Activated CD4-positive, alpha-beta memory T cell treated with anti-CD3 and anti-CD28 coated beads for 36 hours (primary cell): ENCODE results near the gene CRLF3. TPM values are rescaled to one million over a fixed set of nuclear protein-coding genes. Genes with fewer than 3 reads are reported as not detected.
"Not testable (repeated sequence)": the region's sequence is repeated elsewhere in the genome, so short reads cannot be mapped to it uniquely, and the experiment has no call there.

Experiments used
- CTCF ChIA-PET: fragments of 350-600 bp; sonication (Branson Sonifier 250); formaldehyde crosslinking; loops from one replicate; lab custom pipeline; 2021; ENCODE audit warnings: antibody characterized with exemption, inconsistent platforms; lab: Charles Lee
- POLR2A ChIA-PET: fragments of 350-600 bp; sonication (Branson Sonifier 250); formaldehyde crosslinking; loops from one replicate; lab custom pipeline; 2021; ENCODE audit warnings: antibody characterized with exemption; lab: Charles Lee
- DNase-seq: peaks from one replicate; pipeline ENCODE4 v3.0.0-alpha.2; 2020
- H3K27ac Mint-ChIP-seq: one replicate; pipeline ENCODE4 v1.8.0; 2021; ENCODE audit warnings: mixed read lengths
- H3K27me3 Mint-ChIP-seq: one replicate; pipeline ENCODE4 v1.8.0; 2021; ENCODE audit warnings: mixed read lengths
- H3K36me3 Mint-ChIP-seq: one replicate; pipeline ENCODE4 v1.8.0; 2021; ENCODE audit warnings: mixed read lengths
- H3K4me1 Mint-ChIP-seq: one replicate; pipeline ENCODE4 v1.8.0; 2021; ENCODE audit warnings: low read depth, mixed read lengths
- H3K4me3 Mint-ChIP-seq: one replicate; pipeline ENCODE4 v1.8.0; 2021; ENCODE audit warnings: mild to moderate bottlenecking, mixed read lengths
- H3K9me3 Mint-ChIP-seq: one replicate; pipeline ENCODE4 v1.8.0; 2021; ENCODE audit warnings: mixed read lengths
- intact Hi-C: fragments of 100-400 bp; cut with micrococcal nuclease; formaldehyde crosslinking; loops from one replicate; pipeline ENCODE4 v1.15.1; 2023
- total RNA-seq, 2 experiments: library from RNA; stranded (reverse); gene quantifications; one replicate each; pipeline ENCODE4 v1.2.3, GENCODE V29; 2021

CRLF3 gene
- total RNA-seq, 2 experiments from 2014 or later = 48.1 to 48.5 TPM

DNA sequence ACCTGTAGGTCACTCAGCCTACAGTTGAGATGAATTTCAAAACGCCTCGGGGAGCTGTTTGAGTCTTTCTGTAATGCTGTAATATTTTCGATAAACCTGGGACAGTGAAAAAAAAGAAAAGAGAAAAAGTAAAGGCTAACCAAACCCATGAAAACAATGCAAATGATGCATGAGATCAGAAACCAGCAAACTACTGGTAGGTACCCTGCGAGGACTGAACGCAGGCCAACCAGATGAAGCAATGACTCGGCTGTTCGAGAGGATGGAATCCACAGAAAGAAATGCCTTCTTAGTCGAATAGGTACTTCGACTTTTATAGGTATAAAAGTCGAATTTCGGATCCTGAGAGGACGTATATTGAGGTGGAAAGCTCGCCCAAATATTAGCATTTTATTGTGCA is 6.8 kb upstream of the CRLF3 start:
- intact Hi-C loops = loop anchor here (5.0 kb wide), 1 partner anchor 76 kb away; the partner anchor contains the start of gene TEFM
- Mint-ChIP-seq H3K9me3 (no peaks in the 10 kb centered on the region), H3K27ac (peak overlapping the region; percentile 86), H3K27me3 (no peaks in the 10 kb centered on the region), H3K36me3 (peaks cover 25% of the 10 kb centered on the region), H3K4me1 (peaks cover 26% of the 10 kb centered on the region), H3K4me3 (peak overlapping the region; percentile 99)
- ChIA-PET POLR2A (no interaction called here), CTCF (interaction anchor here (1.0 kb wide), 1 partner anchor 22 kb away, joined by 3 read pairs; no protein-coding TSS in a partner anchor)
- peak; percentile 42 for DNase-seq

DNA sequence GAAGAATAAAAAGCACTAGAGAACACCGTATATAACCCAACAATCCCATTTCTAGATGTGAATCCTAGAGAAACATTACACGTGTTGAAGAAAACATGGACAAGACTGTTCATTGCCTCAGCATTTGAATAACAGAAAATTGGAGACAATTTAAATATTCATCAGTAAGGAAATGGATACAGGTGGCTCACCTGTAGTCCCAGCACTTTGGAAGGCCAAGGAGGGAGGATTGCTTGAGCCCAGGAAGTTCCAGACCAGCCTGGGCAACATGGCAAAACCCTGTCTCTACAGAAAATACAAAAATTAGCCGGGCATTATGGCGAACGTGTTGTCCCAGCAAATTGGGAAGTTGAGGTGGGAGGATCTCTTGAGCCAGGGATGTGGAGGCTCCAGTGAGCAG is 4.5 kb upstream of the CRLF3 start:
- ChIA-PET POLR2A (no interaction called here), CTCF (interaction anchor here (0.9 kb wide), 1 partner anchor 228 kb away, joined by 3 read pairs; no protein-coding TSS in a partner anchor)
- no peaks in the 10 kb centered on the region for H3K27me3 Mint-ChIP-seq
- peaks cover 10% of the 10 kb centered on the region for H3K36me3 Mint-ChIP-seq
- H3K9me3 Mint-ChIP-seq = no peaks in the 10 kb centered on the region
- intact Hi-C loops = no loop called here
- H3K4me1 Mint-ChIP-seq = peaks cover 29% of the 10 kb centered on the region
- no peak overlapping the region for H3K4me3 Mint-ChIP-seq
- no peak for DNase-seq
- no peak overlapping the region for H3K27ac Mint-ChIP-seq

DNA sequence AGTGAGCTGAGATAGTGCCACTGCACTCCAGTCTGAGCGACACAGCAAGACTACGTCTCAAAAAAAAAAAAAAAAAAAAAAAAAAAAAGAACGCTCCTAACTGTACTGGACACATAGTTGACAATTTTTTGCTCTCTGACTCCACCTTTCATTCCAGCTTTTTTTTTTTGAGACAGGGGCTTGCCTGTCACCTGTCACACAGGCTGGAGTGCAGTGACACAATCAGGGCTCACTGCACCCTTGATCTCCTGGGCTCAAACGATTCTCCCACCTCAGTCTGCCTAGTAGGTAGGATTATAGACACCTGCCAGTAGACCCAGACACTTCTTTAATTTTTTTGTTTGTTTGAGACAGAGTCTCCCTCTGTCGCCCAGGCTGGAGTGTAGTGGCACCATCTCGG is 2.6 kb upstream of the CRLF3 start:
- no peaks in the 10 kb centered on the region for H3K27me3 Mint-ChIP-seq
- H3K4me1 Mint-ChIP-seq = peaks cover 24% of the 10 kb centered on the region
- no peak for DNase-seq
- H3K4me3 Mint-ChIP-seq = no peak overlapping the region
- intact Hi-C loops = no loop called here
- no peaks in the 10 kb centered on the region for H3K9me3 Mint-ChIP-seq
- H3K27ac Mint-ChIP-seq = no peak overlapping the region
- ChIA-PET CTCF (interaction anchor here (0.9 to 8.7 kb wide), 5 partner anchors 19 to 350 kb away, joined by 3 to 104 read pairs (median 5); partner anchors contain the start of gene GOSR1), POLR2A (no interaction called here)
- H3K36me3 Mint-ChIP-seq = peaks cover 9% of the 10 kb centered on the region

DNA sequence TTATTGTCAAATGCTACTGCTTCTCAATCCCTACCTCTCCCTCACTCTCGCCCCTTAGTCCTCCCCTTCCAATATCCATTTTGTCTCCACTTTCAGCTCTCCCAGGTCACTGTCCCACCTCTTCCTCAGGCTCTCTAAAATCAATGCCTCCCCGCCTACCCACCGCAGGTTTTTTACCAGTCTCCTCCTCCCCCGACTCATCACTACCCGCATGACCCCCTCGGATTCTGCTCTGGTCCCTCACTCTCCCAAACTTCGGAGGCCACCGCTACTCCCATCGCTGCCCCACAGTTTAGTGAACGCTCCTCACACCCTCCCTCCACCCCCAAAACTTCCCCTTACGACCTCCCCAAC is 513 bp downstream of the CRLF3 start:
- Mint-ChIP-seq H3K4me1 (peaks cover 44% of the 10 kb centered on the region), H3K4me3 (peak overlapping the region; percentile 91), H3K9me3 (no peaks in the 10 kb centered on the region), H3K27ac (peak overlapping the region; percentile 86), H3K36me3 (peaks cover 9% of the 10 kb centered on the region), H3K27me3 (no peaks in the 10 kb centered on the region)
- intact Hi-C loops = loop anchor here (1.0 to 5.0 kb wide), 4 partner anchors 12 to 498 kb away; partner anchors contain the start of gene EVI2A
- DNase-seq = peak; percentile 59
- POLR2A ChIA-PET = interaction anchor here (0.6 to 4.3 kb wide), 9 partner anchors 9 to 1319 kb away, joined by 3 to 23 read pairs (median 4); partner anchors contain the start of genes RHOT1 and RNF135
- CTCF ChIA-PET = interaction anchor here (1.0 to 8.7 kb wide), 10 partner anchors 10 to 347 kb away, joined by 3 to 104 read pairs (median 8); partner anchors contain the start of genes GOSR1 and TEFM

DNA sequence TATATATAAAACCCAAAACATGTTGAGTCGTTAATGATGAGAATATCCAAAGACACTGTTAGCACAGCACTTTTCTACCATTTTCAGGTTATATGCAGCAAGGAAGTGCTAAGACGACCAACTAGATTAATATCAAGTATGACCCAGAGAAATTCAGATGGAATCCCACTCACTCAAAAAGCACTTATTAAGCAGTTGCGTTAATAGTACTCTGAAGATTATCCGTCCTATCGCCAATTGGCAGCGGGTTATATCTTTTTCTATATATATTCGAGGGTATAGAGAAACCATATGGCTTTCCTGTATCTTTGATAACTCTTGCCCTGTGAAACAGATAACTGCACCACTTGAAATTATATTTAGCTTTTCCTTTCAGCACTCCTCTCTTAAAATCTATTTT is 1.1 kb downstream of the CRLF3 start:
- CTCF ChIA-PET = interaction anchor here (0.6 to 8.7 kb wide), 3 partner anchors 16 to 347 kb away, joined by 3 to 104 read pairs (median 25); no protein-coding TSS in a partner anchor
- Mint-ChIP-seq H3K4me1 (peaks cover 49% of the 10 kb centered on the region), H3K4me3 (peak overlapping the region; percentile 91), H3K27ac (peak overlapping the region; percentile 86), H3K36me3 (peaks cover 14% of the 10 kb centered on the region), H3K27me3 (no peaks in the 10 kb centered on the region), H3K9me3 (no peaks in the 10 kb centered on the region)
- POLR2A ChIA-PET = interaction anchor here (1.4 to 4.3 kb wide), 5 partner anchors 10 to 43 kb away, joined by 4 to 23 read pairs (median 11); no protein-coding TSS in a partner anchor
- DNase-seq = no peak
- intact Hi-C loops = loop anchor here (5.0 kb wide), 3 partner anchors 91 to 499 kb away; partner anchors contain the start of gene EVI2A

DNA sequence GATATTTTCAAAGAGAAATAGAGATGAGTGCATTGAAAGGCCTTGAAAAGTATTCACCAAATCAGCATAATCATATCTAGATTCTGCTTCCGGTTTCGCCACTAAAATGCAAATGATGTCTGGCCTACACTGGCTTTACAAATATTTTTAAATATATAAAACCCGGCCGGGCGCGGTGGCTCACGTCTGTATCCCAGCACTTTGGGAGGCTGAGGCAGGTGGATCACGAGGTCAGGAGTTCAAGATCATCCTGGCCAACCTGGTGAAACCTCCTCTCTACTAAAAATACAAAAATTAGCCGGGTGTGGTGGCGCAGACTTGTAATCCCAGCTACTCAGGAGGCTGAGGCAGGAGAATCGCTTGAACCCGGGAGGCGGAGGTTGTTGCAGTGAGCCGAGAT is 1.6 kb downstream of the CRLF3 start:
- not testable (repeated sequence) for H3K27me3 Mint-ChIP-seq, H3K9me3 Mint-ChIP-seq
- ChIA-PET CTCF (interaction anchor here (0.6 to 8.7 kb wide), 4 partner anchors 9 to 346 kb away, joined by 3 to 104 read pairs (median 14); no protein-coding TSS in a partner anchor), POLR2A (interaction anchor here (1.0 to 4.3 kb wide), 4 partner anchors 10 to 43 kb away, joined by 3 to 23 read pairs (median 4); no protein-coding TSS in a partner anchor)
- Mint-ChIP-seq H3K36me3 (peaks cover 14% of the 10 kb centered on the region), H3K4me3 (peak overlapping the region; percentile 91), H3K27ac (peak overlapping the region; percentile 94), H3K4me1 (peaks cover 49% of the 10 kb centered on the region)
- DNase-seq = peak; percentile 40
- intact Hi-C loops = loop anchor here (5.0 kb wide), 3 partner anchors 91 to 499 kb away; partner anchors contain the start of gene EVI2A

DNA sequence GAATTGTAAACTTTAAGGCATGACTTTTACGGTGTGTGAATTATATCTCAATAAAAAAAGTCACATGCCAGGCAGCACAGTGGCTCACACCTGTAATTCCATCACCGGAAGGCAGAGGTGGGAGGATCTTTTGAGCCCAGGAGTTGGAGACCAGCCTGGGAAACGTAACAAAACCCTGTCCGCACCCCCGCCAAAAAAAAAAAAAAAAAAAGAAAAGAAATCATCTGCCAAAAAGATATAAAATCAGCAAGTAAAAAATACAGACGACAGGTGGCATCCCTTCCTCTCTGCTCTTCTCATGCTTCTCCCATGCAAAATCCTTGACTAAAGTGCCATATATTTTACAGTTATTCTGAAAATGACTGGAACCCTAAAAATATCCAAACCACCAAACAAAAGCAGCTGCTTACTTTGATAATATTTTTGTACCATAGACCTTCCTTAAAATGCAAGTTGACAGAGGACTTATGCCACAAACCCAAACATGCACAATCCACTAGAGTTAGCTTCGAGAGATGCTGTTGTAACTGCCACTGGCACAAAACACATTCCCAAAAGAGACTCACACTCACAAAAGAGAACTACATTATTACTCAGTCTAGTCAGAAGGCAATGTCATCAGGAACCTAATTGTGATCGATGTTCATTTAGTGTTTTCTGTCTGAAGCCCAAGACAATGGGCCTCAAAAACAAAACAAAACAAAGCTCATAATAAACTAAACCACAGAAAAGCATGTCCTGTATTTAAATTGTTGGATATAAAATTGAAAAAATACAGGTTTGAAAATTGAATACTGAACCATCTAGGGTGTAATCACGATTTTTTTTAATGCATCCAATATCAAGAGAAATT is 2.4 kb downstream of the CRLF3 start:
- intact Hi-C loops = loop anchor here (1.0 to 5.0 kb wide), 4 partner anchors 26 to 500 kb away; partner anchors contain the start of gene EVI2A
- H3K4me1 Mint-ChIP-seq = peaks cover 48% of the 10 kb centered on the region
- peak overlapping the region; percentile 91 for H3K4me3 Mint-ChIP-seq
- peak; percentile 32 for DNase-seq
- no peaks in the 10 kb centered on the region for H3K27me3 Mint-ChIP-seq
- no peaks in the 10 kb centered on the region for H3K9me3 Mint-ChIP-seq
- CTCF ChIA-PET = interaction anchor here (1.2 to 8.7 kb wide), 2 partner anchors 8 to 14 kb away, joined by 4 to 104 read pairs; no protein-coding TSS in a partner anchor
- H3K27ac Mint-ChIP-seq = peak overlapping the region; percentile 94
- peaks cover 14% of the 10 kb centered on the region for H3K36me3 Mint-ChIP-seq
- POLR2A ChIA-PET = interaction anchor here (1.0 to 4.3 kb wide), 3 partner anchors 12 to 42 kb away, joined by 3 to 23 read pairs (median 4); no protein-coding TSS in a partner anchor

DNA sequence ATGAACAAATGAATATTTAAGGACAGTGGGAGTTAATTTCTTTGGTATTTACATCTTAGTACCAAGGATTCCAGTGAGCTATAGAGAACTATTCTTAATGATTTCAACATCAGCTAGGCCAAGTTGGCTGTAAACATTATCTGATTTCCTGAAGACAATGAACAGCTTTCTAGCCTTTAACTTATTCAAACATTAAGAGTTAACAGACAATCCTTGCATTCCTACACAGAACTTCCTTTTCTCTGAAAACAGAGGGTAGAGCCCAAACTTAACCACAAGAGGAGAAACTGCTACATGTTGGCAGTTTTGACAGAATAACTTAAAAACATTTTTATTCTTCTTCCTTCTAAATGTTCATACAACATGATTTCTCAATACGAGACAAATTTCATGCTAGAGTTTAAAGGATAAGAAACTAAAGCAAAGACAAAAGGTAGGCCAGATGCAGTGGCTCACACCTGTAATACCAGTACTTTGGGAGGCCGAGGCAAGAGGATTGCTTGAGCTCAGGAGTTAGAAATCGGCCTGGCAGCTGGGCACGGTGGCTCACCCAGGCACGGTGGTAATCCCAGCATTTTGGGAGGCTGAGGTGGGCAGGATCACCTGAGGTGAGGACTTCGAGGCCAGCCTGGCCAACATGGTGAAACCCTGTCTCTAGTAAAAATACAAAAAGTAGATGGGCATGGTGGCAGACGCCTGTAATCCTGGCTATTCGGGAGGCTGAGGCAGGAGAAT is 4.4 kb downstream of the CRLF3 start:
- H3K4me3 Mint-ChIP-seq = peak overlapping the region; percentile 91
- no peaks in the 10 kb centered on the region for H3K9me3 Mint-ChIP-seq
- intact Hi-C loops = loop anchor here (5.0 kb wide), 3 partner anchors 88 to 502 kb away; partner anchors contain the start of gene EVI2A
- no peaks in the 10 kb centered on the region for H3K27me3 Mint-ChIP-seq
- H3K36me3 Mint-ChIP-seq = peaks cover 14% of the 10 kb centered on the region
- POLR2A ChIA-PET = interaction anchor here (1.0 to 1.5 kb wide), 2 partner anchors 11 to 24 kb away, joined by 5 to 6 read pairs; no protein-coding TSS in a partner anchor
- DNase-seq = peak; percentile 38
- CTCF ChIA-PET = interaction anchor here (8.7 kb wide), 1 partner anchor 12 kb away, joined by 104 read pairs; no protein-coding TSS in a partner anchor
- peak overlapping the region; percentile 94 for H3K27ac Mint-ChIP-seq
- H3K4me1 Mint-ChIP-seq = peaks cover 46% of the 10 kb centered on the region

DNA sequence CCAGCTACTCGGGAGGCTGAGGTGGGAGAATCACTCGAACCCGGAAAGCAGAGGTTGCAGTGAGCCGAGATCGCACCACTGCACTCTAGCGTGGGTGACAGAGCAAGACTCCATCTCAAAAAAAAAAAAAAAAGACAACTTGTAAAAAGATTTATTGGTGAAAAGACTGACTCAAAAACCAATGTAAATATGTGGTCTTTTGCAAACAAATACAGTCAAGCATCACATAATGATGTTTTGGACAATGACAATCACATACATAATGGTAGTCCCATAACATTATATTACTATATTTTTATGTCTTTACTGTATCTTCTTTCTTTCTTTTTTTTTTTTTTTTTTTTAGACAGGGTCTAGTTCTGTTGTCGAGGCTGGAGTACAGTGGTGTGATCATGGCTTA is 8.3 kb downstream of the CRLF3 start:
- intact Hi-C loops = no loop called here
- Mint-ChIP-seq H3K27ac (no peak overlapping the region), H3K27me3 (no peaks in the 10 kb centered on the region), H3K36me3 (peaks cover 9% of the 10 kb centered on the region), H3K9me3 (no peaks in the 10 kb centered on the region), H3K4me3 (no peak overlapping the region), H3K4me1 (peaks cover 51% of the 10 kb centered on the region)
- DNase-seq = no peak
- POLR2A ChIA-PET = no interaction called here
- CTCF ChIA-PET = no interaction called here

DNA sequence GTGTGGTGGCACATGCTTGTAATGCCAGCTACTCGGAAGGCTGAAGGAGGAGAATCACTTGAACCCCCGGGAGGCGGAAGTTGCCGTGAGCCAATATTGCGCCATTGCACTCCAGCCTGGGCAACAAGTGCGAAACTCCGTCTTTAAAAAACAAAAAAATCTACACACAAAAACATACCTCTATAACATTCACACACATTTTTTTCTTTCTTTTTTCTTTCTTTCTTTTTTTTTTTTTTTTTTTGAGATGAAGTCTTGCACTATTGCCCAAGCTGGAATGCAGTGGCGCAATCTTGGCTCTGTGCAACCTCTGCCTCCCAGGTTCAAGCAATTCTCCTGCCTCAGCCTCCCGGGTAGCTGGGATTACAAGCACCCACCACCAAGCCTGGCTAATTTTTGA is 9.6 kb downstream of the CRLF3 start:
- H3K27ac Mint-ChIP-seq, H3K9me3 Mint-ChIP-seq, H3K27me3 Mint-ChIP-seq, CTCF ChIA-PET, H3K4me3 Mint-ChIP-seq, intact Hi-C loops, DNase-seq: not testable (repeated sequence)
- H3K4me1 Mint-ChIP-seq = peaks cover 45% of the 10 kb centered on the region
- POLR2A ChIA-PET = interaction anchor here (1.2 kb wide), 1 partner anchor 10 kb away, joined by 3 read pairs; no protein-coding TSS in a partner anchor
- H3K36me3 Mint-ChIP-seq = peaks cover 12% of the 10 kb centered on the region

DNA sequence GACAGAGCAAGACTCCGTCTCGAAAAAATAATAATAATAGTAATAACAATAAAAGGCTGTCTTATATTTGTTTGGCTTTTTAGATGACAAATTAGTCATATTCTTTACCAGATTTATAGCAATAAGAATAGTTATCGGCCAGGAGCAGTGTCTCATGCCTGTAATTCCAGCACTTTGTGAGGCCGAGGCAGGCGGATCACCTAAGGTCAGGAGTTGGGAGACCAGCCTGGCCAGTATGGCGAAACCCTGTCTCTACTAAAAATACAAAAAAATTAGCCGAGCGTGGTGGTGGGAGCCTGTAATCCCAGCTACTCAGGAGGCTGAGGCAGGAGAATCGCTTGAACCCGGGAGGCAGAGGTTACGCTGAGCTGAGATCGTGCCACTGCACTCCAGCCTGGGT is 10.3 kb downstream of the CRLF3 start:
- peaks cover 17% of the 10 kb centered on the region for H3K36me3 Mint-ChIP-seq

More for the DNA sequence above, 10.3 kb downstream of the CRLF3 start:
- H3K27me3 Mint-ChIP-seq, H3K9me3 Mint-ChIP-seq, intact Hi-C loops, DNase-seq, H3K4me3 Mint-ChIP-seq, H3K27ac Mint-ChIP-seq: not testable (repeated sequence)
- peaks cover 45% of the 10 kb centered on the region for H3K4me1 Mint-ChIP-seq
- CTCF ChIA-PET = interaction anchor here (0.7 to 1.2 kb wide), 2 partner anchors 8 to 101 kb away, joined by 3 to 4 read pairs; no protein-coding TSS in a partner anchor
- POLR2A ChIA-PET = interaction anchor here (1.2 kb wide), 1 partner anchor 11 kb away, joined by 3 read pairs; no protein-coding TSS in a partner anchor
